Central memory CD4-positive, alpha-beta T cell (primary cell): ENCODE results near the gene THRAP3.

Source experiments
- DNase-seq: peaks from one replicate; pipeline ENCODE4 v3.0.0; 2022

THRAP3 gene

GRCh38 chr1:36354486-36354885 lies 130.2 kb downstream of the THRAP3 start:
- DNase-seq, result no peak
